Measurements from ENCODE around the gene NCAM1. TPM values are rescaled to one million over a fixed set of nuclear protein-coding genes. Genes with fewer than 3 reads are reported as not detected.

Gene NCAM1
- total RNA-seq, 1 donor from 2014 or later, result 27.3 TPM

- Mint-ChIP-seq H3K27me3 (peaks cover 11% of the 10 kb centered on the region), H3K9me3 (ENCODE audit: low read depth) (no peaks in the 10 kb centered on the region), H3K36me3 (ENCODE audit: insufficient read depth) (no peaks in the 10 kb centered on the region), H3K4me1 (ENCODE audit: low read depth) (peaks cover 8% of the 10 kb centered on the region), H3K27ac (no peak overlapping the region), H3K4me3 (ENCODE audit: low read depth) (no peak overlapping the region)
- TF ChIP-seq CTCF (IDR thresholded peaks at IDR 0.05; ENCODE audit: unreplicated experiment), result no peak
- DNase-seq (ENCODE audit: low spot score, unreplicated experiment), result no peak
These were observed 31.8 kb upstream of the NCAM1 start for GRCh38 chr11:112929432-112929831.

GRCh38 chr11:112931703-112932102, 29.5 kb upstream of the NCAM1 start:
- no peak for TF ChIP-seq CTCF (IDR thresholded peaks at IDR 0.05; ENCODE audit: unreplicated experiment)
- H3K27me3 Mint-ChIP-seq, result peaks cover 11% of the 10 kb centered on the region
- H3K4me3 Mint-ChIP-seq (ENCODE audit: low read depth), result no peak overlapping the region
- no peak for DNase-seq (ENCODE audit: low spot score, unreplicated experiment)
- H3K4me1 Mint-ChIP-seq (ENCODE audit: low read depth), result peaks cover 7% of the 10 kb centered on the region
- peaks cover 2% of the 10 kb centered on the region for H3K9me3 Mint-ChIP-seq (ENCODE audit: low read depth)
- no peaks in the 10 kb centered on the region for H3K36me3 Mint-ChIP-seq (ENCODE audit: insufficient read depth)
- H3K27ac Mint-ChIP-seq, result no peak overlapping the region

DNA sequence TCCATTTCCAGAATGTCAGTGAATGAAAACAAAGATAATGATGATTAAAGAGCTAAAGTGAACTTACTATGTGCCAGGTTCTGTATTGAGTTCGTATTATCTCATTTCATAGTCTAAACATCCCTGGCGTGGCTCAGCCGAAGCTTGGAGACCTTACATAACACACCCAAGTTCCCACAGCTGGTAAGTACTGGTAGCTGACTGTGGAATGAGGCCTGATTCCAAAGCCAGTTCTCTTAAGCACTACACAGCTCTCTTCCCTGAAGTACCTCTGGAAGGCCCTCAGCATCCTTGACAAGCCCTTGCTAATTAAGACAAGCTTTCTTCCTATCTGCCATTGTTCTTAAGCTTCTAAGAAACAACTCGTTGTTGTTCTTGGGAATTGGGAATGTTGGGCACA, 28.6 kb upstream of the NCAM1 start:
- Mint-ChIP-seq H3K9me3 (ENCODE audit: low read depth) (peaks cover 2% of the 10 kb centered on the region), H3K36me3 (ENCODE audit: insufficient read depth) (no peaks in the 10 kb centered on the region), H3K4me1 (ENCODE audit: low read depth) (peaks cover 7% of the 10 kb centered on the region)

DNA sequence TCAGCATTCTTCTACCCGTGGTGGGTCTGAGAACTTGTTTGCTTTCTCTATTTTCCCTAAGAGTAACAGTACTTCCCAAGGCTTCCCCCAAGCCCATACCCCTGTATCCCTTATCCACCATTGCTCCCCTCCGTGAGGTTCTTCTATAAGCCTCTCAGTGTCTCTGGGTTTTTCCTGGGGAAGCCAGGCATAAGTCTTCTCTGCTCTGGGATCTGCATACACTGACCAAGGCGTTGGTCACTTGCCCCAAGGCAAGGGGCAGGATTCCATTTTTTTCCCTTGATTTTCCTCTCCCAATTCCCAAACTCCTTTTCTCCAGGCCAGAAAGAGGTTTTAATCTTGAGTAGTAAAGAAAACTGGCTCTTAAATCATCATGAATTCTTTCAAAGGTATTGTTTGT, 27.2 kb upstream of the NCAM1 start:
- no peaks in the 10 kb centered on the region for H3K36me3 Mint-ChIP-seq (ENCODE audit: insufficient read depth)
- H3K27me3 Mint-ChIP-seq, result peaks cover 11% of the 10 kb centered on the region

More for the DNA sequence above, 28.6 kb upstream of the NCAM1 start:
- Mint-ChIP-seq H3K27me3 (peaks cover 11% of the 10 kb centered on the region), H3K27ac (no peak overlapping the region), H3K4me3 (ENCODE audit: low read depth) (no peak overlapping the region)
- DNase-seq (ENCODE audit: low spot score, unreplicated experiment), result no peak
- no peak for TF ChIP-seq CTCF (IDR thresholded peaks at IDR 0.05; ENCODE audit: unreplicated experiment)

DNA sequence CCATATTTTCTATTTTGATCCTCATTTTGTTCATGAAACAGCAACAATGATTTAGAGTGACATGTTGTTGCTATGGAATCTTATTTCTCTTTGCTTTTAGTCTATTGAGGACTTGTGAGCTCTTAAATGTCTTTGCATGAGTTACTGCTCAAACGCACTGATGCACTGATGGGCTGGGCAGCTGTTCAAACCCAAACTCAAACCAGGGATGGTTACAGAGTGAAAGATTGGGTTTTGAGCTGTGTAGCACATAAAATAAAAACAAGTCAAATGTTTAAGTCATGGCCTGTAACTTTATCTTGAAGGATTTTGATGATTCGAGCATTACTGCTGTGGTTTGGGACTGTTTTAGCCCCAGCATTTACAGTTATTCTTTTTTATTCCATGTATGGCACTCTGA, 20.1 kb upstream of the NCAM1 start:
- no peak overlapping the region for H3K27ac Mint-ChIP-seq
- no peak for TF ChIP-seq CTCF (IDR thresholded peaks at IDR 0.05; ENCODE audit: unreplicated experiment)
- H3K9me3 Mint-ChIP-seq (ENCODE audit: low read depth), result no peaks in the 10 kb centered on the region

More for the DNA sequence above, 27.2 kb upstream of the NCAM1 start:
- DNase-seq (ENCODE audit: low spot score, unreplicated experiment), result no peak
- Mint-ChIP-seq H3K4me1 (ENCODE audit: low read depth) (peaks cover 3% of the 10 kb centered on the region), H3K9me3 (ENCODE audit: low read depth) (peaks cover 2% of the 10 kb centered on the region), H3K27ac (no peak overlapping the region), H3K4me3 (ENCODE audit: low read depth) (no peak overlapping the region)
- TF ChIP-seq CTCF (IDR thresholded peaks at IDR 0.05; ENCODE audit: unreplicated experiment), result no peak

More for the DNA sequence above, 20.1 kb upstream of the NCAM1 start:
- no peak for DNase-seq (ENCODE audit: low spot score, unreplicated experiment)
- Mint-ChIP-seq H3K27me3 (peaks cover 8% of the 10 kb centered on the region), H3K4me3 (ENCODE audit: low read depth) (no peak overlapping the region), H3K36me3 (ENCODE audit: insufficient read depth) (no peaks in the 10 kb centered on the region), H3K4me1 (ENCODE audit: low read depth) (no peaks in the 10 kb centered on the region)

All from progenitor cell of endocrine pancreas (in vitro differentiated cells).